Caki2 (cell line): ENCODE measurements around the gene ACOX3. TPM values are rescaled to one million over a fixed set of nuclear protein-coding genes. Genes with fewer than 3 reads are reported as not detected.
"Not testable (repeated sequence)": the region's sequence is repeated elsewhere in the genome, so short reads cannot be mapped to it uniquely, and the experiment has no call there.

Source experiments
- DNase-seq: peaks from one replicate; pipeline ENCODE4 v3.0.0-alpha.2; 2015; ENCODE audit warnings: low read depth
- in situ Hi-C: cut with HindIII; loops from 2 replicates; pipeline ENCODE4 v1.10.0; 2016; ENCODE audit warnings: low sequenced_read_pairs, low pct_unique_long_range_greater_than_20kb, mixed read lengths
- total RNA-seq: library from RNA; depleted of rRNA; stranded (reverse); fragments of >200 nt; shearing (Covaris generic); gene quantifications from 2 replicates; pipeline ENCODE4 v1.2.3, GENCODE V29; 2014; ENCODE audit warnings: low replicate concordance; rRNA removed

ACOX3 gene
- 7.3 and 10.5 TPM in 2 replicates for total RNA-seq

DNA sequence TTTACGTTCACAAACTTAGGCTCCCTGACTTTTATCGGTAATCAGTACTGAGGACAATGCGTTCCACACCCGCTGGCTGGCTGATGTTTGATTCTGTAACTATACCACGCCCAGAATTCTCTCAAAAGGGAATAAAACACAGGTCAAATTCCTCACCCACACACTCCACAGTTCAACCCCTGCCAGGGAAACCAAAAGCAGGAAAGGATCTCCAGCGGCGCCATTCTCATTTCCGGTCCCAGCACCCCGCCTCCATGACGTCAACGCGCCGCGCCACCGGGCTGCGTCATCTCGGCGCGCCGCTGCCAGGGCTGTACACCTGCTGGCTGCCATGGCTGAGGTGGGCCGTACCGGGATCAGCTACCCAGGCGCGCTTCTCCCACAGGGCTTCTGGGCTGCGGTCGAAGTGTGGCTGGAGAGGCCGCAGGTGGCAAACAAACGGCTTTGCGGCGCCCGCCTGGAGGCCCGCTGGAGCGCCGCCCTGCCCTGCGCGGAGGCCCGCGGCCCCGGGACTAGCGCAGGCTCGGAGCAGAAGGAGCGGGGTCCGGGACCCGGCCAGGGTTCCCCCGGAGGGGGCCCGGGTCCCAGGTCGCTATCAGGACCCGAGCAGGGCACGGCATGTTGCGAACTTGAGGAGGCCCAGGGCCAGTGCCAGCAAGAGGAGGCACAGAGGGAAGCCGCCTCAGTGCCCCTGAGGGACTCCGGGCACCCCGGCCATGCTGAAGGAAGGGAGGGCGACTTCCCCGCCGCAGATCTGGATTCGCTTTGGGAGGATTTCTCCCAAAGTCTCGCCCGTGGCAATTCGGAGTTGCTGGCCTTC, at the start of gene ACOX3, which contains the start of gene TRMT44:
TSS of gene ACOX3 (minus strand) at position 232 of the 820 bp plus-strand sequence. CDS start 24,202 bp downstream, outside the sequence.
TSS of gene TRMT44 (plus strand) at position 286 of the 820 bp plus-strand sequence. CDS start at position 332, 46 bp downstream.
- DNase-seq: peak; percentile 81
- in situ Hi-C loops: no loop called here

DNA sequence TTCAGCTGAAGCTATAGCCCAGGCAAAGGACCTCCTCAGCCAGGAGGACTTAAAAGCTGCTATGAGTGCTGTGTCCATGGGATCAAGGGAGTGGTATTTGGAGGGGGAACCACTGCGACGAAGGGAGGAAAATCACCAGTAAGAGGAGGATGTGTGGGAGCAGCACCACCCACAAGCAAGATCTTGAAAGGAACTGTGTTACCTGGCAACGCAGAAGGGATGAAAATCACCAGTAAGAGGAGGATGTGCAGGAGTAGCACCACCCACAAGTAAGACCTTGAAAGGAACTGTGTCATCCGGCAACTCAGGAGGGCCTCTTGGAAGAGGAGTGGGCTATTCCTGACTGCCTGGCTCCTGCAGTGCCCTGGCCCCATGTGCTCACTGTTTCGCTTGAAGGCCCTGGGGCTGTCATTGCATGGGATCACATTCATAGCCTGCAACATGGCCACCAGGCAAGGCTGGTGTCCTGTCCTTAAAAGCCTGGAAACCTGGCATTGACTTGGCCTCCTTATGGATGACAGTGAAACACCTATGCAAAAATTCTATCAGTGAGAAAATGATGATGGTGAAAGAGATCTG, 48.4 kb upstream of the ACOX3 start:
- DNase-seq: no peak
- in situ Hi-C loops: no loop called here

- in situ Hi-C loops, DNase-seq: not testable (repeated sequence)
Observed at GRCh38 chr4:8486643-8487042, 46.1 kb upstream of the ACOX3 start.

- in situ Hi-C loops: no loop called here
Observed at GRCh38 chr4:8480221-8480620, 39.7 kb upstream of the ACOX3 start.

DNA sequence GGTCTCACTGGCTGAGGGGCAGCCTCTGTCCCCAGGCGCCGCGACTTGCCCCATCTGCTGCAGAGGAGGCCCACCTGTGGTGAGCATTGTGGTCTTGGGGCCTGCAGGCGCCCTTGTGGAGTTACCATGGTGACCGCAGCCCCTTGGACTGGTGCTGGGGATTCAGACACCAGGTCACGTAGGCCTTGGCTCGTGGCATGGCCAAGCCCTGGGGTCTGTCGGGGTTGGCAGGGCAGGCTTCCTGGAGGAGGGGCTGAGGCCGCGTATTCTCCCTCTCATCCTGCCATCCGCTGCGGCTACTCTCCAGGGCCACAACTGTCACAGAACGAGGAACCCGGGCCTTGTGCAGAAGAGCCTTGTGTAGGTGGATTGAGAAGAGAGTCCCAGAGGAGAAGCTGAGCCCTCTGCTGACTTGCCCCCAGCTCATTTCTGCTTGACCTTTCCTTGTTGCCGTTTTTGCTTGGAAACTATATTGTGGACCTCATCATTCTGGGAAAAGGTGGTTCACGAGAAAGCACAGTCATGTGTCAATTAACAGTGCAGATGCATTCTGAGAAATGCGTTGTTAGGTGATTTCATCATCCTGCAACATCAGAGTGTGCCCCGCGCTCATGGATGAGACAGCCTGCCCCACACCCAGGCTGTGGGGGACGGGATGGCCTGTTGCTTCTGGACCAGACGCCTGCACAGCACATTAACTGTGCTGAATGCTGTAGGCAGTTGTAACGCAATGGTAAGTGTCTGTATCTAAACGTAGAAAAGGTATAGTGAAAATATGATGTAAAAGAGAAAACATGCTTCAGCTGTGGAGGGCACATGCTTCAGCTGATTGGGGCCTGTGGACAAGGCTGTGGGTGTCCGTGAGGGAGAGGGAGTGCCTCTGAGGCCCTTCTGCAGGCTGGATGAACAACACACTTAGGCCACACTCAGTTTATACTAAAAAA, 38.5 kb upstream of the ACOX3 start:
- in situ Hi-C loops: no loop called here

More at GRCh38 chr4:8480221-8480620, 39.7 kb upstream of the ACOX3 start:
- DNase-seq: no peak

GRCh38 chr4:8478371-8478770, 37.8 kb upstream of the ACOX3 start:
- no peak for DNase-seq
- in situ Hi-C loops: no loop called here

More for the DNA sequence above, 38.5 kb upstream of the ACOX3 start:
- no peak for DNase-seq

GRCh38 chr4:8477676-8478075, 37.2 kb upstream of the ACOX3 start:
- in situ Hi-C loops: no loop called here

DNA sequence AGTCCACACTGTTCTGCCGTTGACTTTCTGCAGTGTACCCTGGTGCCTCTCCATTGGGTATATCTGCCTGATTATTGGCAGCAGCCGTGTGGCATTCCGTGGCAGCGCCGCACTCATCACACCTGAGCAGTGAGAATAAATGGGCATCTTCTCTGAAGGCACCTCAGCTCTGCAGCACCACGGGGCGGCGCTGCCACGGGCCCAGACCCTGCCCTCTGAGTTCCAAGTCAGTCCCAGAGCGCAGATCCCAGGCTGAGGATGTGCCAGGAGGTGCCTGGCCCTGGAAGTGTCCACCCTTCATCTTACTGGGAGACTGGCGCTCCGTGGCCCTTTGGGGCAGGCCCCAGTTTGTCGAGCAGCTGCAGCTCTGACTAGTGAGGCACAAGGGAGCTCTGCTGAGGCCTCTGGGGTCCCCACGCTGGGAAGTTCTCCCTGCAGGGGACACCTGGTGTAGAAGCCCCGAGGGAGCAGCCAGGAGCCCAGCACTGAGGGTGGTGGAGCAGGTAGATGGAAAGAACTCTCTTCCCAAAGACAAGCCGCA, 36.6 kb upstream of the ACOX3 start:
- DNase-seq: no peak
- in situ Hi-C loops: no loop called here

More at GRCh38 chr4:8477676-8478075, 37.2 kb upstream of the ACOX3 start:
- DNase-seq: no peak

- DNase-seq: no peak
Observed at GRCh38 chr4:8475751-8476575, 35.4 kb upstream of the ACOX3 start.

GRCh38 chr4:8474856-8475255, 34.3 kb upstream of the ACOX3 start:
- in situ Hi-C loops: no loop called here
- no peak for DNase-seq

More at GRCh38 chr4:8475751-8476575, 35.4 kb upstream of the ACOX3 start:
- in situ Hi-C loops: no loop called here

DNA sequence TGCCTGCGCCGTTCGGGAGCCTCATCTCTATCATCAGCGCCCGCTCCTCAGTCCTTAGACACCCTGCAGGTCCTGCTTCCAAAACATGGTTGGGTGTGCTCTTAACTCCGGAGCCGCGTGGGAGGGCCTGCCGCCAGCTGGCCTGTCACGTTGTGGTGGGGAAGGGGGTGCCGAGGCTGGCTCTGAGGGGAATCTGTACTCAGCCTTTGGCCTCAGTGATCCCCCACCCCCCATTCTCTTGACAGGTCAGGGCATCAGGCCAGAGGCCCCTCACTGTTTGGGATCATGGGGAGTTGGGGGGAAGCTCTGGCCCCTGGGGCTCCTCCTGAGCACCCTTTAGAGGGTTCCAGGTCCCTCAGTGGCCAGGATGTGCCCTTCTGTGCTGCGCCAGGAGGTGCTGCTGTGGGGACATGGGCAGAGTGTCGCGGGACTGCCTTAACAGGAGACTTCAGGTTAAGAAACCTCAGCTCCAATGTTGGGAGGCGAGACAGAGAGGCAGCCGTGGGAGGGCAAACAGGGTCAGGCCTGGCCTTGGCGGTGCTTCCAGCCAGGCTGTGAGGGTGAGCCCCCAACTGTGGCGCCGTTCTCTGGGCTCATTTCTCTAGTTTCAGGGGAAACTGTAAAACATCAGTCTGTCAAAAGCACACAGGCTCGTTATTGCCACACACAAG, 33.5 kb upstream of the ACOX3 start:
- DNase-seq: no peak
- in situ Hi-C loops: no loop called here

GRCh38 chr4:8473198-8473919, 32.8 kb upstream of the ACOX3 start:
- DNase-seq: no peak
- in situ Hi-C loops: no loop called here

GRCh38 chr4:8472689-8473197, 32.2 kb upstream of the ACOX3 start:
- in situ Hi-C loops: no loop called here
- DNase-seq: peak; percentile 82

- in situ Hi-C loops: no loop called here
- DNase-seq: no peak
Observed at GRCh38 chr4:8472158-8472688, 31.7 kb upstream of the ACOX3 start.

DNA sequence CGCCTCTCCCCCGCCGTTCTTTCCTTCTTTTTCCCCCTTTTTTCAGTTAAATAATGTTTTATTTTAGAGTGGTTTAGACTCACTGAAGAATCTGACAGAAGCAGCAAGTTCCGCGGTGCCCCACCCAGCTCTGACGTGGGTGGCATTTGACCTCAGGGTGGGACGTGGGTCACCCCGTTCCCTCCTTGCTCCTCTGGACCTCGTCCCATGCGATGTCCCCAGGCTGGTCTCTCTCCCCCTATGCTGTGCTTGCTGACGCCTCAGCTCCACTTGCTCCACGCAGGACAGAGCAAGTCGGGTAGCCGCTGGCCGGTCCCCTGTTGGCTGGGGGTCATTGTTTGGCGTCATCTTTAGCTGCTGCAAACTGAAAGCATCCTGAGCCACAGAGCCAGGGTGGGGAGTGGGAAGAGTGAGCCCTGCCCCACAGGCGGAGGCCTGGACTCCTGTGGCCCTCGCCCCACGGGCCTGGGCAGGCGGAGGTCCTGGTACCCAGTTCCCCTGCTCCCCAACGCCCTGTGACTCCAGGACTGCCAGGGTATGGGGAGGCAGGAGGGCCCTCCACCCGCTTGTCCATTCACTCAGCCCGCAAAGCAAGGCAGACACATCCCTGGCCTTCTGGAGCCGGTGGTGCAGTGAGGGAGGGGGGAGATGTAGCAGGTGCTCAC, 30.8 kb upstream of the ACOX3 start:
- in situ Hi-C loops: no loop called here
- DNase-seq: no peak
